Activated B cell treated with CpG ODN at 0.5 μM for 24 hours (primary cell): ENCODE data around the gene PLEKHA6. TPM values are rescaled to one million over a fixed set of nuclear protein-coding genes. Genes with fewer than 3 reads are reported as not detected.

Experiments used
- ATAC-seq: fragments of 200-7000 bp; cut with Tn5 transposase; one replicate; pipeline ENCODE4 v1.10.0; 2021; ENCODE audit warnings: low read depth, mild to moderate bottlenecking, moderate library complexity
- CTCF ChIA-PET: fragments of 350-600 bp; sonication (Branson Sonifier 250); formaldehyde crosslinking; loops from one replicate; lab custom pipeline; 2021; ENCODE audit warnings: antibody characterized with exemption; lab: Charles Lee
- POLR2A ChIA-PET: fragments of 350-600 bp; sonication (Branson Sonifier 250); formaldehyde crosslinking; loops from one replicate; lab custom pipeline; 2021; ENCODE audit warnings: antibody characterized with exemption; lab: Charles Lee
- DNase-seq: peaks from one replicate; pipeline ENCODE4 v3.0.0; 2022
- H3K27ac Mint-ChIP-seq: one replicate; pipeline ENCODE4 v1.8.0; 2020; ENCODE audit warnings: mixed read lengths
- H3K27me3 Mint-ChIP-seq: one replicate; pipeline ENCODE4 v1.8.0; 2021; ENCODE audit warnings: mixed read lengths
- H3K36me3 Mint-ChIP-seq: one replicate; pipeline ENCODE4 v1.8.0; 2021; ENCODE audit warnings: low read depth, mixed read lengths
- H3K4me1 Mint-ChIP-seq: one replicate; pipeline ENCODE4 v1.8.0; 2021; ENCODE audit warnings: mixed read lengths
- H3K4me3 Mint-ChIP-seq: one replicate; pipeline ENCODE4 v1.8.0; 2020; ENCODE audit warnings: mild to moderate bottlenecking, mixed read lengths
- H3K9me3 Mint-ChIP-seq: one replicate; pipeline ENCODE4 v1.8.0; 2020; ENCODE audit warnings: mixed read lengths
- CTCF ChIP-seq: fragments of 200-600 bp; IDR thresholded peaks from one replicate; pipeline ENCODE4 v1.8.0; 2022; ENCODE audit warnings: antibody characterized with exemption, mild to moderate bottlenecking
- intact Hi-C: fragments of 100-400 bp; cut with micrococcal nuclease; formaldehyde crosslinking; loops from one replicate; pipeline ENCODE4 v1.15.1; 2024
- total RNA-seq: library from RNA; stranded (reverse); gene quantifications from 2 replicates; pipeline ENCODE4 v1.2.3, GENCODE V29; 2022

Gene PLEKHA6
- total RNA-seq, 1 donor from 2014 or later = 0.62 TPM

GRCh38 chr1:204188959-204189639 is 170.6 kb downstream of the PLEKHA6 start:
- H3K27ac Mint-ChIP-seq = no peak overlapping the region
- no peak overlapping the region for H3K4me3 Mint-ChIP-seq
- ChIA-PET CTCF (interaction anchor here (1.5 kb wide), 1 partner anchor 28 kb away, joined by 3 read pairs; no protein-coding TSS in a partner anchor), POLR2A (no interaction called here)
- DNase-seq = no peak
- peaks cover 6% of the 10 kb centered on the region for H3K4me1 Mint-ChIP-seq
- no peak for ATAC-seq
- TF ChIP-seq CTCF = no peak
- peaks cover 53% of the 10 kb centered on the region for H3K27me3 Mint-ChIP-seq
- intact Hi-C loops = no loop called here
- H3K9me3 Mint-ChIP-seq = no peaks in the 10 kb centered on the region
- H3K36me3 Mint-ChIP-seq = no peaks in the 10 kb centered on the region

GRCh38 chr1:204186597-204186996 is 173.1 kb downstream of the PLEKHA6 start:
- Mint-ChIP-seq H3K27me3 (peaks cover 41% of the 10 kb centered on the region), H3K4me1 (peaks cover 6% of the 10 kb centered on the region), H3K36me3 (no peaks in the 10 kb centered on the region), H3K9me3 (no peaks in the 10 kb centered on the region), H3K27ac (no peak overlapping the region), H3K4me3 (no peak overlapping the region)
- DNase-seq = no peak
- no peak for TF ChIP-seq CTCF
- no peak for ATAC-seq
- ChIA-PET POLR2A (no interaction called here), CTCF (no interaction called here)
- intact Hi-C loops = no loop called here

- Mint-ChIP-seq H3K4me1 (no peaks in the 10 kb centered on the region), H3K27ac (no peak overlapping the region)
Observed at GRCh38 chr1:204181116-204181515, 178.6 kb downstream of the PLEKHA6 start.

GRCh38 chr1:204180133-204180532 is 179.6 kb downstream of the PLEKHA6 start:
- Mint-ChIP-seq H3K27me3 (no peaks in the 10 kb centered on the region), H3K36me3 (no peaks in the 10 kb centered on the region), H3K27ac (no peak overlapping the region), H3K9me3 (no peaks in the 10 kb centered on the region), H3K4me1 (no peaks in the 10 kb centered on the region), H3K4me3 (no peak overlapping the region)
- DNase-seq (no peak), ATAC-seq (no peak)
- ChIA-PET CTCF (no interaction called here), POLR2A (interaction anchor here (0.6 kb wide), 1 partner anchor 574 kb away, joined by 6 read pairs; no protein-coding TSS in a partner anchor)
- no peak for TF ChIP-seq CTCF
- intact Hi-C loops = no loop called here

More at GRCh38 chr1:204181116-204181515, 178.6 kb downstream of the PLEKHA6 start:
- H3K9me3 Mint-ChIP-seq = no peaks in the 10 kb centered on the region
- intact Hi-C loops = no loop called here
- DNase-seq (no peak), ATAC-seq (no peak)
- no peak for TF ChIP-seq CTCF
- no peaks in the 10 kb centered on the region for H3K27me3 Mint-ChIP-seq
- H3K4me3 Mint-ChIP-seq = no peak overlapping the region
- no peaks in the 10 kb centered on the region for H3K36me3 Mint-ChIP-seq
- POLR2A ChIA-PET = no interaction called here
- CTCF ChIA-PET = no interaction called here

- DNase-seq (no peak), ATAC-seq (no peak)
- H3K27me3 Mint-ChIP-seq = peaks cover under 1% of the 10 kb centered on the region
- H3K9me3 Mint-ChIP-seq = peaks cover 1% of the 10 kb centered on the region
- intact Hi-C loops = no loop called here
- no peak for TF ChIP-seq CTCF
- no peak overlapping the region for H3K27ac Mint-ChIP-seq
- H3K4me3 Mint-ChIP-seq = no peak overlapping the region
- ChIA-PET CTCF (interaction anchor here (0.8 kb wide), 1 partner anchor 16 kb away, joined by 3 read pairs; no protein-coding TSS in a partner anchor), POLR2A (no interaction called here)
- H3K36me3 Mint-ChIP-seq = no peaks in the 10 kb centered on the region
- H3K4me1 Mint-ChIP-seq = no peaks in the 10 kb centered on the region
Observed at GRCh38 chr1:204178487-204179281, 181.0 kb downstream of the PLEKHA6 start.
